CD4-positive, alpha-beta T cell treated with Interleukin-4 for 1 hour (primary cell): ENCODE results near the gene PRG2.

ENCODE experiments used
- DNase-seq, 2 donors: peaks; one replicate each; pipeline ENCODE4 v3.0.0-alpha.2; 2020 to 2022

Gene PRG2

GRCh38 chr11:57395905-57396623 lies 5.6 kb upstream of the PRG2 start:
- no peak for DNase-seq

- no peak for DNase-seq
Measured at GRCh38 chr11:57394203-57394965, 3.9 kb upstream of the PRG2 start.

DNA sequence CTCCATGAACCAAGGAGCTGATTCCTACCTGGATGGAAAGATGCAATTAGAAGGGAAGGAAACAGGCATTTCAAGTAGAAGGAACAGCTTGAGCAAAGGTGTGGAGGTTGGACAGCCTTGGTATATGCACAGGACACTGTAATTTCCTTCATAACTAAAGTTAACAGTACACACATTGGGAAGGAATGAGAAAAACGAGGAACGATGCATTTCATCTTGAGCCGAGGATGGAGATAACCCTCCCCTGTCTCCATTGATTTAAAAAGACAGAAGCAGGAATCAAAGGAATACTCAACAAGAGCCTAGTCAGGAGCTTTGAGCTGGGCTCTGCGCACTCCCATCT lies 2.3 kb upstream of the PRG2 start:
- DNase-seq = no peak

DNA sequence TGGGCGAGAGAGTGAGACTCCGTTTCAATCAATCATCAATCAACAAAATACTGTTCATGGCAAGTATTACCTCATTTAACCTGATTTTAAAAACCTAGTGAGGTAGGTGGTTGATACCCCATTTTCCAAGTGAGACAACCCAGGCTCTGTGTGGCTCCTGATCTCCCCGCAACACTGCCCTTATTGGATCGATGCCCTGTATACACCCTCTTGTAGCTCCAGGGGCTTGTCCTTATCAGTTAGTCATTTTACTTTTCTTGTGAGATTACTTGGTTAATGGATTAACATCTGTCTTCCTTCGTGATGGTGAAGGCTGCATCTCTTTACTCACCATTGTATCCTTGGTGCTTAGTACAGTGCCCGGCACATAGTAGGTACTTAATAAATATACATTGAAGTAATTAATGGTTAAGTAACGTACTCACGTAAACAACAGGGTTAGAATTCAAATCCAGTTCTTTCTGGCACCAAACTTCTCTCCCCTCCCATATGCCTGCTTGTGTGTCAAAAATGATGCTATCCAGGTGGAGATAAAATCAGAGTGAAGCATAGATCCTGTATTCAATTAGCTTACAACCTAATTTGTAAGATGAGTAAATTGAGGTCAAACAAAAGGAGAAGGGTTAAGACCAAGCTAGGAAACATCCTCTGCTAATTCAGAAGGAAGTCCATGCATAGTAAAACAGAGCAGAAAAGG lies 1.8 kb upstream of the PRG2 start:
- no peak for DNase-seq

GRCh38 chr11:57391539-57391938 lies 1.1 kb upstream of the PRG2 start:
- no peak for DNase-seq

- DNase-seq = no peak
Measured at GRCh38 chr11:57391111-57391510, 661 bp upstream of the PRG2 start.

DNA sequence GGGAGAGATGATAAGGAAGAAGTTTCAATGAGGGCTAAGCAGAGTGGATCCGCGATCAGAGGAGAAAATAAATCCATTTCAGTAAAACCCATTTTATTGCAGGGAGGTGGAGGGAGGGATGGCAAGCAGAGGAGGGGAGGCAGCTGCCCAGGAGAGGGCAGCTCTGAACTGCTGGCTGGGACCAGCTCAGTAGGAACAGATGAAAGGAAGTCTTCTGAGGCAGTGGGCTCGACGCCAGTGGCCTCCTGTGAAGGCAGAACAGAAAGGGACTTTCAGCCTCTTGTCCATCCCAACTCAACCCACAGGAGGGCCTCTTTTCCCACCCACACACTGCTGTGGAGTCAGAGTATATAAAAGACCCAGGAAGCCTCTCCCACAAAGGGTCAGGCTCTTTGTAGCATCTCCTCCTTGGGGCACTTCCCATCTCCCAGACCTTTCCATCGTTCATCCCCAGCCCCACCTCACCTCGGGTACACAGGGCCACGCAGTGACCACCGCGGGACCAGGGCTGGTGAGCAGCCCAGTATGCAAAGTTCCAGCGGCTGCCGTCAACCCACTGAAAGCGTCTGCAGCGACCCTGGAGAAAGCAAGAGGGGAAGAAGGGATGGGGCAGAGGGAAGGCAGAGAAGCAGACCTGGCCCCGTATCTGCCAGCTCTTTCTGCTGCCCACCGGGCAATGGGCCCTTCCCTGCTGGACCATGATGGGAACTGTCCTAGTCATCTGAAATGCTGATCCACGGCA lies 3.0 kb downstream of the PRG2 start:
- DNase-seq = no peak

GRCh38 chr11:57386178-57386940 lies 4.1 kb downstream of the PRG2 start:
- DNase-seq = no peak

DNA sequence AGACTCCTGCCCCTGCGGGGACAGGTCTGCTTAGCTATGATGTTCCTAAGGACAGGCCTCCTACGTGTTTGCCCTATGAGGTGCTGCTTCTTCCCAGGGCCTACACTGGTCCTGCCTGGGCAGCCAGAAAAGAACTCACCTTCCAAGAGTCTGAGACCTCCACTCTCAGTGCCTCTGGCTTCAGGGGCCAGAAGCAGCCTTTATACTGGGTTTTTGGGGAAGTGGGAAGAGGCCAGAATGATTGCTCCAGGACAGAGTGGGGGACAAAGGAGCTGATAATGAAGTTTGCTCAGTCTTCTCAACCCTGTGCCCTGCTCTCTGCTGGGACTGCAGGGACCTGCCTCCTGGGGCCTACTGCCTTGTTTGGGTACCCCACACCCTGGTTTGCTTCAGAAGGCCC lies 9.5 kb downstream of the PRG2 start, which contains the start of gene PRG3:
Gene PRG3, minus strand, starts transcription at position 176 of the 400 bp plus-strand sequence. CDS start 442 bp downstream, outside the sequence.
- DNase-seq = no peak

- DNase-seq = no peak
Measured at GRCh38 chr11:57379732-57380131, 10.7 kb downstream of the PRG2 start.

DNA sequence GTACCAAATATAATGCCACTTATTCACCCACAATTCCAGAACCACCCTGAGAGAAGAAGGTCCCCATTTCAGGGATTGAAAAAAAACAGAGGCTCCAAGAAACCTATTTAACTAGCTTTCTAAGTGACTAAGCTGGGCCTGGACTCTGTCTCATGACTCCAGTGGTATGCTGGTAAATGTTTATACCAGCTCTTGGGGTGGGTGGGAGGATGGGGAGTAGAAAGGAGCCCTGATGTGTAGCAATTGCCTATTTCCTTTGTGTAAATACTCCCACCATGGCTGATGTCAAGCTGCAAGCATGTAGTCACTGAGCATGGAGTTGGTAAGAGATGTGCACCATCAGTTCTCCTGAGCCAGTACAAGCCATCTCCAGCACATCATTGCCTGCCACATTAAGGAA lies 12.3 kb downstream of the PRG2 start:
- DNase-seq = no peak

DNA sequence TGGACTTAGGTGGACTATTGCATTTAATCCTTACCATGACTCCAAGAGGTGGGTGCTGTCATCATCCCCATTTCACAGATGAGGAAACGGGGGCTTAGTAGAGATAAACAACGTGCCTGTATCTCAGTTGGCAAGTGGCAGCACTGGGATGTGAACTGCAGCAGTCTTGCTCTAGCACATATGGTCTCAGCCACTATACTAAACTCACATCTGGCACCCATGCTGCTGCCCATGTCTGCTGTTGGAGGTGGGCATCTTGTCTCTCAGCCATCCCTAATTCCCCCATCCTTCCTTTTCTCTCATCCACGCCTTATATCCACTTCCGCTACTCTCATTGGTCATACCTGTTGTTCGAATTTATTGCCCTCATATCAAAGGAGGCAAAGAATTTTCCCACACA lies 13.3 kb downstream of the PRG2 start:
- no peak for DNase-seq

DNA sequence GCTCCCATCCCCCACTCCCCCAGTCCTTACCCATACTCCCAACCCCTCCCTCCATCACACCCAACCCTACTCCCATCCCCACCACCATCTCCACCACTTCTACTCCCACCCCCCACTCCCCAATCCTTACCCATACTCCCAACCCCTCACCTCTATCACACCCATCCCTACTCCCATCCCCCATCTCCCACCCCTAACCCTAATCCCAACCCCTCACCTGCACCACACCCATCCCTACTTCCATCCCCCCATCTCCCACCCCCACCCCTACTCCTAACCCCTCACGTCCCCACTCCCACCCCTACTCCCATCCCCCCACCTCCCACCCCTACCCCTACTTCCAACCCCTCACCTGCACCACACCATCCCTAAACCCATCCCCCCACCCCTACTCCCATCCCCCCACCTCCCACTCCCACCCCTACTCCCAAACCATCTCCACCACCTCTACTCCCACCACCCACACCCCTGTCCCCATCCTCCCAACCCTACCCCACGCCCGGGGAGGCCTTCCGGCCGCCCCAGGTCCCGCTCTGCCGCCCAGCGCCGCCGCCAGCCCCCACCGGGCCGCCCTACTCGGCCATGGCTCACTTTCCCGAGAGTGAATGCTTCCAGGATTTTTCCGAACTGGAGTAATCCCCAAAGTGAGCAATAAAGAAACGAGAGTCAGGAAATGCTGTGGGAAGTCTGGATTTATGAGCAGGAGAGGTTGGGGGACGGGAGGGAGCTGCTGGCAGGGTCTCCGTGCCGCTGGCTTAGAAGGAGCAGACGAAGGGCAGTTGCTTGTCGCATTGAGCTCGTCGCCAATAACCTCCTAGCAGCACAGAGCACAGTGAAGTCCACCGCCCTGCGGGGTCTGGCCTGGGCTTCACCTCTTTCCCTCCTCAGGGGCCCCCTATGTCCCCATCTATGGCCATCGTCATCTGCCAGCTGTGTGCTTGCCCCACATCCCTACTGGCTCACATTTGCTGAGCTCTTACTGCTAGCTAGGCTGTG lies 14.1 kb downstream of the PRG2 start:
- DNase-seq = no peak

DNA sequence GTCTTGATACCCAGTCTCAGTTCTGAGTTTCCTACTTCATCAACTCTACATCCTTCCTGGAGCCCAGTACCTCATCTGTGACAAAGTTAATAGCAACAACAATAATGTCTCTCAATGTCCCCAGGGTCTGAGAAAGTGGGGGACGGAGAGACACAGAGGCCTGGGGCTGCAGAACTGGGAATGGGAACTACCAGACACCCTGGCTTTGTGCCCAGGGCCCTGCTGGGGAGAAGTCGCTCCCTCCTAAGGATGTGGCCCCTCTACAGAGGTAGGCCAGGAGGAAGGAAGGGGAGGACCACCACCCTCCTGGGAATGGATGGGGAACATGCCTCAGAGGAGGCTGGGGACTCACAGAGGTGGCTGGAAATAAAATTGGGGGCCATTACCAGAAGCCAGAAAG lies 15.0 kb downstream of the PRG2 start:
- DNase-seq = no peak

DNA sequence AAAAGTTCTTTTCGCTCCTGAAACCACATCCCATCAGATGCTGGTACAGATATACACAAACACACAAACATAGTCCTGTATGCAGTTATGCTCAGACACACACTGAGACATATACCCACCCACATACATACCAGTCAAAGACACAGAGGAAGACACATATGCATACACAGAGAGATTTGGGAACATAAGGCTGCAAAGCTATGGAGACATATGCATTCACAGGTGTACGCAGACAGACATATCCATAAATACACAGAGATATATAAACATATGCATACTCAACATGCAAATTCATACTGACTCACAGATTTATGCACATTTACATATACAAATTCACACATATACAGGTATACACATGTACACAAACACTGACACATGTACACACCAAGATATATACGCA lies 15.5 kb downstream of the PRG2 start:
- no peak for DNase-seq

DNA sequence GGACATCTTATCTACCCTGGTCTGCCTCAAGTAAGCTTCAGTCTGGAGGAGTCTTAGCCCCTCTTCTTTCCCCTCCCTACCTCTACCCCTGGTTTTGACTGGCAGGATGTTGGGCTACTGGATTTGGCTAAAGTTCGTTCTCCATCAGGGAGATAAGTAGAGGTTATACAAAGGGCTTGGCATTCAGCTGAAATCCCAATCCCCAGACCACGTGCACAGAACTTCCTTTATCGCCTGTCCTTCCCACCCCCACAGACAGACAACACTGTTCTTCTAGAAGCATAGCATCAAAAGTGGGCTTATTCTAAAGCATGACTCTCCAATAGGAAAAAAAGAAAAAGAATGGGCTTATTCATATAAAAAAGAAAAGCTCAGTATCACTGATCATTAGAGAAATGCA lies 17.3 kb downstream of the PRG2 start:
- no peak for DNase-seq

DNA sequence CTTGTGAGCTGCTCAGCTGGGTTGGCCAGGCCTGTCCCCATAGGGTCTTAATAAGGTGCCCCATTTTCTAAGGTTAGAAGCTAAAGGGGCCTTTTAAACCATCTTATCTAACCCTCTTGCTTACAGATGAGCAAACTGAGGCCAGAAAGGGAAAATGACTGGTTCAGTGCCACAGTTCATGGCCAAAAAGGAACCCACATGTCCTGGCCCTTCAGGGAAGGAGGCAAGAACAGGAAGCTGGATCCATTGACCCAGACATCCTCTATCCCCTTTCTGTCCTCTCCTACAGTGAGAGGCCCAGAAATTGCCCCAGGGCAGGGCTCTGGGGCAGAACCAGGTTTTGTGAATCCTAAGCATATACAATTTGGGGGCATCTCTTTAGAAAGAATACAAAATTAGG lies 19.5 kb downstream of the PRG2 start:
- no peak for DNase-seq

GRCh38 chr11:57370251-57370650 lies 20.2 kb downstream of the PRG2 start:
- no peak for DNase-seq

GRCh38 chr11:57368845-57369232 lies 21.6 kb downstream of the PRG2 start:
- DNase-seq = no peak

- no peak for DNase-seq
Measured at GRCh38 chr11:57368106-57368844, 22.2 kb downstream of the PRG2 start.
